Endometrial microvascular endothelial cells (primary cell): Measurements from ENCODE around the gene EFCAB10. TPM values are rescaled to one million over a fixed set of nuclear protein-coding genes. Genes with fewer than 3 reads are reported as not detected.
"Not testable (repeated sequence)": the region's sequence is repeated elsewhere in the genome, so short reads cannot be mapped to it uniquely, and the experiment has no call there.

Source experiments
- in situ Hi-C: cut with HindIII; loops from 2 replicates; pipeline ENCODE4 v1.10.0; 2017; ENCODE audit warnings: low sequenced_read_pairs, low pct_unique_long_range_greater_than_20kb; ENCODE audit errors: inconsistent ontology term
- total RNA-seq: library from RNA; depleted of rRNA; stranded (reverse); fragments of >200 nt; gene quantifications from one replicate; pipeline ENCODE4 v1.2.3, GENCODE V29; 2015; ENCODE audit errors: inconsistent ontology term

Gene EFCAB10
- total RNA-seq, 1 donor from 2014 or later, result not detected

- in situ Hi-C loops, result no loop called here
Observed at GRCh38 chr7:105559926-105560325, 21.4 kb downstream of the EFCAB10 start.

GRCh38 chr7:105538339-105538738, 43.0 kb downstream of the EFCAB10 start:
- in situ Hi-C loops, result no loop called here

GRCh38 chr7:105532709-105533460, 48.4 kb downstream of the EFCAB10 start:
- in situ Hi-C loops, result no loop called here

DNA sequence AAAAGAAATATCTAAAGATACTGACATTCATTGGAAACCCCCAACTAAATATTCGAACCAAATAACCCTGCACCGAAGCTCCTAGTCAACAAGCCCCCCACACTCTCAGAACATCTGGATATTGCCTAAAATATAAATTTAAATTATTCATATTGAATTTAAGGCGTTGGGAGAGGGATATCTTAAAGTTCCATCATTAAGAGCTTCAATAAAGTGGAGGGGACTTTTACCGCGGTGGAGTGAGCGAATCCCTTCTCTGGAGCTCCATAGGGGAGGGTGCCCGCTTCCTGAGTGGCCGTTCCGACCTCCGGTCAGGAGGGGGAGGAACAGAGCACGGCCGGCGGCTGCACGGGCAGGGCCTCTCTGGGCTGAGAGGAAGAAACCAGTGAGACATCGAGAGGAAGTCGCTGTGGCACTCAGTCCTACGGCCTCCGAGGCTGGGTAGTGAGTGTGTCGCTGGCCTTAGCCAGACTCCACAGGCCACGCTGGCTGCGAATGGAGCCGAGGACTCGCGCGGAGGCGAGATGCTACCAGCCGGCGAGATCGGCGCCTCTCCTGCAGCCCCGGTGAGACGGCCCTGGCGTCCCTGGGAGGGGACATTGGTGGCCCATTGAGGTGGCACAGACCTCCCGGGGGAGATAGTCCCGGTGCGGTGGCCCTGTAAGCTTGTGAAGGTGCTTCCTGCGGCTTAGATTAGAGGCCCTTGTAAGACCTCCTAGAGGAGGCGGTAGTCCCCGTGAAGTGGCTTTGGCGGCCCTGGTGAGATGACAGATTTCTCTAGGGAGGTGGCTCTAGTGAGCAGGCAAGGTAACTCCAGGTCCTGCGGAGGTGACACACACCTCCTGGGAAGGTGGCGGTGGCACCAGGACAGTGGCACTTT, 49.3 kb downstream of the EFCAB10 start, which contains the start of gene RINT1:
Gene RINT1 (plus strand): TSS at position 410 of the 880 bp plus-strand sequence. CDS start 115 bp downstream, at position 525.
- in situ Hi-C loops, result no loop called here

GRCh38 chr7:105530546-105530945, 50.7 kb downstream of the EFCAB10 start:
- in situ Hi-C loops, result no loop called here

DNA sequence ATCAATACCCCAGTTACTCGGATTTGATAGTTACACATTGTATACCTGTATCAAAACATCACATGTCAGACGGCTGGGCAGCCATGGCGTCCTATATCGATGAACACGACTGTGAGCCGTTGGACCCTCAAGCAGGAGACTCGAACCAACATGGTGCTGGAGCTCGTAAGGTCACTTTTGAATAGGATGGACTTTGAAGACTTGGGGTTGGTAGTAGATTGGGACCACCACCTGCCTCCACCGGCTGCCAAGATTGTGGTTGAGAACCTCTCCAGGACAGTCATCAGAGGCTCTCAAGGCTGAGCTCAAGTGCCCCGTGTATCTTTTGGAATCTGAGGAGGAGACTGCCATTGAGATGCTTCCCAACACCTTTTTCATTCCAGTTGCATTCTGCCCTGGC, 51.2 kb downstream of the EFCAB10 start:
- in situ Hi-C loops, result no loop called here

DNA sequence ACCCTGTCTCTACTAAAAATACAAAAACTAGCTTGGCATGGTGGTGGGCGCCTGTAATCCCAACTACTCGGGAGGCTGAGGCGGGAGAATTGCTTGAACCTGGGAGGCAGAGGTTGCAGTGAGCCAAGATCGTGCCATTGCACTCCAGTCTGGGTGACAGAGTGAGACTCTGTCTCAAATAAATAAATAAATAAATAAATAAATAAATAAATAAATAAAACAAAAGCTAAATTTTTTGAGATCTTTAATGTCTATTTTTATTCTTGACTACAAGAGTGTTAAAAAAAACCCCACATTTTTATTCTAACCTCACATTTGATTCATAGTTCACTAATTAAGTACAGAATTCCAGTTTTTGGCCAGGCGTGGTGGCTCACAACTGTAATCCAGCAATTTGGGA, 53.6 kb downstream of the EFCAB10 start:
- in situ Hi-C loops, result not testable (repeated sequence)

DNA sequence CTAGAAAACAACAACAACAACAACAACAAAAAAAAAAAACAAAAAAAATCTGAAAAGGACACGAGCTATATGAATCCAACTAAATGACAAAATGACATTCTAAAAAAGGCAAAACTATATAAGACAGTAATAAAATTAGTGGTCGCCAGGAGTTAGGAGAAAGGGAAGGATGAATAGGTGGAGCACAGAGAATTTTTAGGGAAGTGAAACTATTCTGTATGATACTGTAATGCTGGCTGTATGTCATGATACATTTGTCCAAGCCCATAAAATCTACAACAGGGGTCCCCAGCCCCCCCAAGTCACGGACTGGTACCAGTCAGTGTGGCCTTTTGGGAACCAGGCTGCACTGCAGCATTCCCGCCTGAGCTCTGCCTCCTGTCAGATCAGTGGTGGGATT, 56.5 kb downstream of the EFCAB10 start:
- in situ Hi-C loops, result no loop called here

DNA sequence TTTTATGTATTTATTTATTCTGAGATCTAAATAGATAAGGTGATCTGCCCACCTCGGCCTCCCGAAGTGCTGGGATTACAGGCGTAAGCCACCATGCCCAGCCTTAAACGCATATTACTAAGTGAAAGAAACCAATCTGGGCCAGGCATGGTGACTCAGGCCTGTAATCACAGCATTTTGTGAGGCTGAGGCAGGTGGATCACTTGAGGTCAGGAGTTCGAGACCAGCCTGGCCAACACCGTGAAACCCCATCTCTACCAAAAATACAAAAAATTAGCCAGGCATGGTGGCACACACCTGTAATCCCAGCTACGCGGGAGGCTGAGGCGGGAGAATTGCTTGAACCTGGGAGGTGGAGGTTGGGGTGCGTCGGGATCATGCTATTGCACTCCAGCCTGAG, 56.9 kb downstream of the EFCAB10 start:
- in situ Hi-C loops, result not testable (repeated sequence)

DNA sequence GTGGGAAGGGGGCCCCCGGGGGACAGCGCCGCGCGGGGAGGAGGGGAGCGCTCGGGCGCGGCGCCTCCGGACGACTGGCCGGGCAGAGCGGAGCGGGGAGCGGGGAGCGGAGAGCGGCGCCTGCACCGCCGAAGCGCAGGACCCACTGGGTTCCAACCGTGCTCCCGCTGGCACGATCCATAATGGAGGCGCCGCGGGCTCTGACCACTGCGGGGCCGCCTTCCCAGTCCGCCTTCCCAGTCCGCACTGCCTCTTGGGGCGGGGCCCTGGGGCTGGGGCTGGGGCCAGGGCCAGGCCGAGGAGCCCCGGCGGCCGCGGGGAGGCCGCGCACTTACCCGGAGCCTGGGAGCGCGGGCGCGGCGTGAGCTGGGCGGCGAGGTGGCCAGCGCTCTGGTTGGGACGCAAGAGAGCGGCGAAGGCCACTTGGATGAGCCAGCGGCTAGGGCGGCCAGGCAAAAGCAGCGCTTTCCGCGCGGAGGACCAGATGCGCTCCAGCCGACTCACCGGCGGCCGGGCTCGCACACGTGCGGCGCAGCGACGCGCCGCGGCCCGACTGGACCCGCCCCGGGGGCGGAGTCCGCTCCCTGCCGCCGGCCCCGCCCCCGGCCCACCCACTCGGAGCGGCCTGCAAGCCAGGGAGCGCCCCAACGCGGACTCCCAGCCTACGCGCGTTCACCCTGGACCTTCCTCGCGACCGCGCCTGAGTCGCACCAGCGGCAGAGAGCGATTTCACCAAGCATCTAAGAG, 59.4 kb downstream of the EFCAB10 start, which contains the start of gene PUS7:
Gene PUS7 (minus strand): TSS at position 555 of the 747 bp plus-strand sequence. CDS start 13,759 bp downstream, outside the sequence.
- in situ Hi-C loops, result no loop called here

DNA sequence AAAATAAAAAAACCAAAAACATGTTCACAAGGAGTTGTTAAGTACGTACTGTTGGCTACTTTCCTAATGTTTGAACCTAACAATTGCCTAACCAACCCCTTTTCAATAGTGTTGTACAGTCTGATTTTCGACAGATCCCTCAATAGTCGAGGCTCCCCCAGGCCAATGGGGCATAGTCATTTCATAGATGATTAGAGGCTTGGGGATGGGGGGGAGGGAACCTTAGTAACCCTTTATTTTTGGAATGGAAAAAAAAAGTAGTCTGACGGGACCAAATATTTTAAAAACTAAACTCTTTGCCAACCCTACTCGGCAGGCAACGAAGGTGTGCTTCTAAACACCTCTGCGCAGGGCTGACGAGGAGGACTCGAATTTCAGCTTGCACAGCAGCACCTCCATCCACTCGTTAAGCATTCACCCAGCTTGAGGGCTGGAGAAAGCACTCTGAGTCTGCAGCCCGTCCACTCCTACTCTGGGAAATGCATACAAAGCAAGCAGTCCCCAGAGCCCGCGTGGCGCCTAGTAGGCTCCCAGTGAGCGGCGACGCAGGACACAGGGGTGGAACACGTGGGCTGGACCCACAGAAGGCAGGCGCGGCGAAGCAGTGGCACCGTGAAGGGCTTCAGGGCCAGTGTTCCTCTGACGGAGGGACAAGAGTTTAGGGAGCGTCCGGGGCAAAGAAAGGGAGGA, 60.1 kb downstream of the EFCAB10 start:
- in situ Hi-C loops, result no loop called here

GRCh38 chr7:105520620-105521019, 60.7 kb downstream of the EFCAB10 start:
- in situ Hi-C loops, result not testable (repeated sequence)

DNA sequence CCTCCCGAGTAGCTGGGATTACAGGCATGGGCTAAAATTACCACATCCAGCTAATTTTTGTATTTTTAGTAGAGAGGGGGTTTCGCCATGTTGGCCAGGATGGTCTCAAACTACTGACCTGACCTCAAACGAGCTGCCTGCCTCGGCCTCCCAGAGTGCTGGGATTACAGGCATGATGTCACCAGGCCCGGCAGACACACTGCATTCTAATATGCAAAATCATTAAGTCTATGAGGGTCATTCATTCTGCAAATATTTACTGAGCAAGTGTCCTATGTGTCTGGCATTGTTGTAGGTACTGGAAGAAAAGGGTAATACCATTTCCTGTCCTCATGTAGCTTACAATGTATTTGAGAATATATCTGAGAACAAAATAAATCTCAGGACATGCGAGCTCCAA, 61.9 kb downstream of the EFCAB10 start:
- in situ Hi-C loops, result no loop called here

- in situ Hi-C loops, result not testable (repeated sequence)
Observed at GRCh38 chr7:105515610-105516009, 65.7 kb downstream of the EFCAB10 start.

Other genes starting within 250 kb of the EFCAB10 start
- 32.5 TPM for gene SRPK2, start 192.6 kb downstream of the EFCAB10 start, total RNA-seq
- 26.9 TPM for gene PUS7, start 59.2 kb downstream of the EFCAB10 start, total RNA-seq
- gene RINT1, start 49.3 kb downstream of the EFCAB10 start, total RNA-seq, result 18.5 TPM